Measurements from ENCODE around the gene UBE2C.

DNA sequence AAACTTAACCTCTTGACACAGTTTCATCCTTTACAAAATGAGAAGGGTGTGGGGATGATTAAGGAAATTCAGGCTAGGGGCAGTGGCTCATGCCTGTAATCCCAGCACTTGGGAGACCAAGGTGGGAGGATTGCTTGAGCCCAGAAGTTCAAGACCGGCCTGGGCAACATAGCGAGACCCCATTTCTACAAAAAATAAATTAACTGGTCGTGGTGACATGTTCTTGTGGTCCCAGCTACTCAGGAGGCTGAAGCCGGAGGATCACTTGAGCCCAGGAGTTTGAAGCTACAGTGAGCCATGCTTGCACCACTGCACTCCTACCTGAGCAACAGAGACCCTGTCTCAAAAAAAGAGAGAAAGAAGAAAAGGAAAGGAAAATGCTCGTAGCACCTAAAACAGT lies 54.0 kb downstream of the UBE2C start:
- TF ChIP-seq POLR2A (IDR thresholded peaks at IDR 0.05), result no peak
- TF ChIP-seq, protein P1, sequence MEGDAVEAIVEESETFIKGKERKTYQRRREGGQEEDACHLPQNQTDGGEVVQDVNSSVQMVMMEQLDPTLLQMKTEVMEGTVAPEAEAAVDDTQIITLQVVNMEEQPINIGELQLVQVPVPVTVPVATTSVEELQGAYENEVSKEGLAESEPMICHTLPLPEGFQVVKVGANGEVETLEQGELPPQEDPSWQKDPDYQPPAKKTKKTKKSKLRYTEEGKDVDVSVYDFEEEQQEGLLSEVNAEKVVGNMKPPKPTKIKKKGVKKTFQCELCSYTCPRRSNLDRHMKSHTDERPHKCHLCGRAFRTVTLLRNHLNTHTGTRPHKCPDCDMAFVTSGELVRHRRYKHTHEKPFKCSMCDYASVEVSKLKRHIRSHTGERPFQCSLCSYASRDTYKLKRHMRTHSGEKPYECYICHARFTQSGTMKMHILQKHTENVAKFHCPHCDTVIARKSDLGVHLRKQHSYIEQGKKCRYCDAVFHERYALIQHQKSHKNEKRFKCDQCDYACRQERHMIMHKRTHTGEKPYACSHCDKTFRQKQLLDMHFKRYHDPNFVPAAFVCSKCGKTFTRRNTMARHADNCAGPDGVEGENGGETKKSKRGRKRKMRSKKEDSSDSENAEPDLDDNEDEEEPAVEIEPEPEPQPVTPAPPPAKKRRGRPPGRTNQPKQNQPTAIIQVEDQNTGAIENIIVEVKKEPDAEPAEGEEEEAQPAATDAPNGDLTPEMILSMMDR (IDR thresholded peaks at IDR 0.05), result no peak
